Peyer's patch (tissue), 4 donors: ENCODE results near the gene COL24A1.

Experiments used
- CTCF ChIP-seq, 6 experiments: fragments of 450-650 bp in 4 of 6; fragments of 200-600 bp in 2 of 6; sonication (generic) in 1 of 6; IDR thresholded peaks; one replicate each; pipeline ENCODE4 v1.5.1; 2017 to 2019; ENCODE audit warnings: antibody characterized with exemption in 6 of 6, mild to moderate bottlenecking in 3 of 6, moderate library complexity in 1 of 6
- POLR2A ChIP-seq, 2 donors: fragments of 450-650 bp; IDR thresholded peaks; one replicate each; pipeline ENCODE4 v1.5.1; 2017; ENCODE audit warnings: antibody characterized with exemption in 2 of 2, mild to moderate bottlenecking in 2 of 2, moderate library complexity in 2 of 2

GRCh38 chr1:86062453-86062852 lies 94.1 kb downstream of the COL24A1 start:
- no peak for TF ChIP-seq CTCF (IDR thresholded peaks at IDR 0.05)
- TF ChIP-seq POLR2A (IDR thresholded peaks at IDR 0.05) = no peak
